ENCODE data around the gene MTHFD1L.
"Not testable (repeated sequence)": the region's sequence is repeated elsewhere in the genome, so short reads cannot be mapped to it uniquely, and the experiment has no call there.

The MTHFD1L gene

DNA sequence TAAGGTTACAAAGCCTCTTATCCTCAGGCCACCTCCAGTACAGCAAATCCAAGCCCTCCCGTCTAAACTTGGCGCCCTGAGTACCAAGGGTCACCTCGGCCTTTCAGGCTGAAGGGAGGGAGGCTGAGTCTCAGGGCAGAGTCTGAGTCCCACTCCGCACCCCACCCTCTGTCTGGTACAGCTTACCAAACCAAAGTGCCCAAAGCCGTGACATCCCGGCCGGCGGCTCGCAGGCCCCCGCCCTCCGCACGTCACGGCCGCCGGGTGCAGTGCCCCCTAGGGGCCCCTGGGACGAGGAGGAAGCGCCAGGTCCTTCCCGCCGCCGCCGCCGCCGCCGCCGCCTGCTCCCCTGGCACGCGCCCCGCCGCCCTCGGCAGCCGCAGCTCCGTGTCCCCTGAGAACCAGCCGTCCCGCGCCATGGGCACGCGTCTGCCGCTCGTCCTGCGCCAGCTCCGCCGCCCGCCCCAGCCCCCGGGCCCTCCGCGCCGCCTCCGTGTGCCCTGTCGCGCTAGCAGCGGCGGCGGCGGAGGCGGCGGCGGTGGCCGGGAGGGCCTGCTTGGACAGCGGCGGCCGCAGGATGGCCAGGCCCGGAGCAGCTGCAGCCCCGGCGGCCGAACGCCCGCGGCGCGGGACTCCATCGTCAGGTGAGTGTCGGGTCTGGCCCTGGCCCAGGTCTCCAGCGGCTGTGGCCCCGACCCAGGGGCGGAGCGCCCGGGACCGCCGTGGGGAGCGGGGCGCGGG is at the start of gene MTHFD1L:
TSS of gene MTHFD1L (plus strand) at position 297 of the 741 bp plus-strand sequence. CDS start at position 418, 121 bp downstream.
- no peak for DNase-seq

DNA sequence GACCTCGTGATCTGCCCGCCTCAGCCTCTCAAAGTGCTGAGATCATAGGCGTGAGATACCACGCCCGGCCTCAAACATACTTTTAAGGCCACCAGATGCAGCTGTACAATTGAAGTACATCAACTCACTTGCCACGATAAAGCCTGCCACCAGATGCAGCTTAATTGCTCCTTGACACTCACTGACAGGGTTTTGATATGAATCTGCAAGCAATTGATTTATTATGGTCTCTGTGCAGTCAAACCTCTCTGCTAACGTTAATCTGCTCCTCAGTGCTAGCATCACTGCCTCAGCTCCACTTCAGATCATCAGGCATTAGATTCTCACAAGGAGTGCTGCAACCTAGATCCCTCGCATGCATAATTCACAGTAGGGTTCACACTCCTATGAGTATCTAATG is 48.9 kb upstream of the MTHFD1L start:
- not testable (repeated sequence) for DNase-seq

DNA sequence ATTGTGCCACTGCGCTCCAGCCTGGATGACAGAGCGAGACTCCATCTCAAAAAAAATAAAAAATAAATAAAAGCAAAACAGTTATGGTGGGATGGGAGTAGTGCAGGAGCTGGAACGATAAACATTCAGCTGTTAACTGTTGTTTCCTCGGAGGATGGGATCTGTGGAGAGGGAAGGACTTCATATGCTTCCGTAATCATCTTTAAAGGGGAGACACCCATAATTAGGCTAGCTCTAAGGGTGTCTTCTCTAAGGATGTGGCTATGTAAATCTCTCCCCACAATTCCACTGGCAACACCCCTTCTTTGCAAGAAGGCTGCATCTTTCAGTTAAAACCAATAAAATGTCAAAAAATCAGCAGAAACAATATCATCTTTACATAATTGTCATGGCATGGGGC is 42.6 kb upstream of the MTHFD1L start:
- no peak for DNase-seq

DNA sequence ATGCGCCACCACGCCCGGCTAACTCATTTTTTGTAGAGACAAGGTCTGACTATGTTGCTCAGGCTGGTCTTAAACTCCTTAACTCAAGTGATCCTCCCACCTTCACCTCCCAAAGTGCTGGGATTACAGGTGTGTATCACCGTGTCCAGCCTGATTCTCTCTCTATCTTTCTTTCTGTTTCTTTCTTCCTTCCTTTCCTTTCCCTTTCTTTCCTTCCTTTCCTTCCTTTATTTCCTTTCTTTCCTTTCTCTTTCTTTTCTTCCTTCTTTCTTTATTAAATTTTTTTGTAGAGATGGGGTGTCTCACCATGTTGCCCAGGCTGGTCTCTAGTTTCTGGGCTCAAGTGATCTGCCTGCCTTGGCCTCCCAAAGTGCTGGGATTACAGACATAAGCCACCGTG is 38.7 kb upstream of the MTHFD1L start:
- DNase-seq = no peak

DNA sequence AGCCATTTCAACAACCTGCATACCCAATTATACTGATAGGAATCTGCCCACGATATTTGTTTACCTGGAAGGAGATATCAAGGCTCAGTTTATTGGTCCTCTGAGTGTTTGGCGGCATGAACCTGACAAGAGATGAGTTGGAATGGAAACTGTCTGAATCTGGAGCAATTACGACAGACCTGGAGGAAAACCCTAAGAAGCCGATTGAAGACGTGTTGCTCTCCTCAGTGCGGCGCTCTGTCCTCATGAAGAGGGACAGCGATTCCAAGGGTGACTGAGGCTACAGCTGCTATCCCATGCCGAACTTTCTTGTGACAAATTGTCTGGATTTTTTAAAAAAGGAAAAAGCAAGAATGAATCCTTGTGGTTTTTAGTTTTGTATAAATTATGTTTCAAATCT is 37.4 kb upstream of the MTHFD1L start:
- not testable (repeated sequence) for DNase-seq

DNA sequence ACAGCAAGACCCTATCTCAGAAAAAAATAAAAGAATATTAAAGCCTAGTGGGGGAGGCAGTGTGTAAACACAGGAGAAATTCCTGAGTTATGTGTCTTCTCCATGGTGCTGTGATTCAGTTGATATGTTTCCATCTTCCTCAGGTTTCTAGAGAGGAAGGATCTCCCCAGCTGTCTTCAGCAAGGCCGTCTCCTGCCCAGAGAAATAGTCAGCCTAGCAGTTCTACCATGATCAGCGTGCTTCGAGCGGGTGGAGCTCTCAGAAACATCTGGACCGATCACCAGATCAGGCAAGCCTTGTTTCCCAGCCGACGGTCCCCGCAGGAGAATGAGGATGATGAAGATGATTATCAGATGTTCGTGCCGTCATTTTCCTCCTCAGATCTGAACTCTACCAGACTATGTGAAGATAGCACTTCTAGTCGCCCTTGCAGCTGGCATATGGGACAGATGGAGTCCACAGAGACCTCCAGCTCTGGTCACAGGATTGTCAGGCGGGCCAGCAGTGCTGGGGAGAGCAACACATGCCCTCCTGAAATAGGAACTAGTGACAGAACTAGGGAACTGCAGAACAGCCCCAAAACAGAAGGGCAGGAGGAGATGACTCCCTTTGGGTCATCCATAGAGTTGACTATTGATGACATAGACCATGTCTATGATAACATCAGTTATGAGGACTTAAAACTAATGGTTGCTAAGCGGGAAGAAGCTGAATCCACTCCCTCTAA is 34.9 kb upstream of the MTHFD1L start:
- no peak for DNase-seq

DNA sequence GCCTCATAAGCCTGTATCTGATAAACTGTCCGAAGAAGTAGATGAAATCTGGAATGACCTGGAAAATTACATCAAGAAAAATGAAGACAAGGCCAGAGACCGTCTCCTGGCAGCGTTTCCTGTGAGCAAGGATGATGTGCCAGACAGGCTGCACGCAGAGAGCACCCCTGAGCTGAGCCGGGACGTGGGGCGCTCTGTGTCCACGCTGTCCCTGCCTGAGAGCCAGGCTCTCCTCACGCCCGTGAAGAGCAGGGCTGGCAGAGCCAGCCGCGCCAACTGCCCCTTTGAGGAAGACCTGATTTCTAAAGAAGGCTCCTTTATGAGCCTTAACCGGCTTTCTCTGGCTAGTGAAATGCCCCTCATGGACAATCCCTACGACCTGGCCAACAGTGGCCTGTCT is 33.9 kb upstream of the MTHFD1L start:
- no peak for DNase-seq

DNA sequence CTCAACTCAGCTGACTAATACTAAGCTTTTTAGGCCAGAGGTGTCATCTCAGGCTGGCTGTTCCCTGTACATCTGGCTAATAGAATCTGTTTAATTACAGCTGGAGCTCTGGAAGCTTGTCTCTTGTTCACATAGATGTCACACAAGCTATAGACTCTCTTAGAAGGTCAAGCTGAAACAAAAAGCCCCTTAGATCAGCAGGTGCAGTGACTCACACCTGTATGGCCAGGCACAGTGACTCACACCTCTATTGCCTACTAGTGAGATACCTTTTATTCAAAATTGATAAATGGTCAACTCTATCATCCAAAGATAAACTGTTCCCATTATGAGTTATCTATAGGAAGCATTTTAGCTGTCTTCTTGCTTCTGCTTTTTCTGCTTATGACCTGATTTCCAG is 29.9 kb upstream of the MTHFD1L start:
- DNase-seq = no peak

DNA sequence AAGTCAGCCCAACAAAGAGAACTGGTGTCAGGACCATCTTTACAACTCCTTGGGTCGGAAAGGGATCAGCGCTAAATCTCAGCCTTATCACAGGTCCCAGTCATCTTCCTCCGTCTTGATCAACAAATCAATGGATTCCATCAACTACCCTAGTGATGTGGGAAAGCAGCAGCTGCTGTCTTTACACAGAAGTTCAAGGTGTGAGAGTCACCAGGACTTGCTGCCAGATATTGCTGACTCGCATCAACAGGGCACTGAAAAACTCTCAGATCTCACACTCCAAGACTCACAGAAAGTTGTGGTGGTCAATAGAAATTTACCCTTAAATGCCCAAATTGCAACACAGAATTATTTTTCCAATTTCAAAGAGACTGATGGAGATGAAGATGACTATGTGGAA is 25.3 kb upstream of the MTHFD1L start:
- DNase-seq = no peak

DNA sequence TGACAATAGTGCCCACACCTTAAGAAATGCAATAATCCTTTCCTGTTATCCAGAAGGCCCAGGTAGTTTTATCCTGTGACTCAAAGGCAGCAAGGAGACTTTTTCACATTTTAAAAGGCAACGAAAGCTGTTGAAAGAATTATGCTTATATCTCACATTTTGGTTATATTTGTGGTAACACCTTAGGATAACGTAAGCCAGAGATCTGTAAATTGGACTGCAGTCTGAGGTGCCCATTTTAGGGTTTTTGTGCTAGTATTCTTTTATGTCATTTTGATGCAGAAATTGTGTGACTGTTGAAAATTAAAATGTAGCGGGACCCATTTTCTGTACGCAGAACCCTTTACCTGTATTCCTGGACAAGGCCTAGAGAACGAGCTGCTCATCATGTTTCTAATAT is 24.3 kb upstream of the MTHFD1L start:
- no peak for DNase-seq

DNA sequence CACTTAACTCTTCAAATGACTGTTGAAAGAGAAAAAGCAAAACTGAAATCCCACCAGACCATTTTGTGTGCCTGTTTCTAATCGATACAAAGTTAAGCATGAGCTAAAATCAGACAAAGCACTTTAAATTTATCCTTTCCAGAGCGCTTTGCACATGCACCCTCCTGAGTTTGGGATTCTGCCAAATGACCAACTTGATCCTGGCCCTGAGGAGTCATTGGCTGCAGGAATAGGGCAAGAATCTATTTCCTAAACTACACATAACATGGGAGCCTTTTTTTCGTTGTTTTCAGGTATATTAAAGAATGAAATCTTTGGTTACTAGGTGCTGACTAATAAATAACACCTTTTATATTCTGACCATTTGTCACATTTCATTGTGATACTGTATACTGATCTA is 23.8 kb upstream of the MTHFD1L start:
- DNase-seq = no peak

DNA sequence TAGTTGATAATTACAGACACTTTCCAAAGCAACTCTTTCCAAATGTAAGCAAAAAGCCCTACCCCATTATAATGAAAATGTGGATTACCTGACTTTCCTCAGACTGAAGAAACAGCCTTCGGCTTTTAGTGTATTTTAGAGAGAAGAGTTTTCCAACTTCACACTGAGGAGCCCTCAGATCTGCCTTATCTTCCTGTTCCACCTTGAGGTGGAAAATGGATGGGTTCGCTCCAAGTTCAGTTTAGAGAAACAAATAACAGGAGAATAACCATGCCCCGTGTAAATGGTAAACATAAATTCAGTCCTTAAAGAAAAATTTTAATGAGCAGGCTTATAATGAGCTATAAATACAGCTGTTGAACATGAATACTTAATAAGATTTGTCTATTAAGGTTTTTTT is 21.1 kb upstream of the MTHFD1L start:
- no peak for DNase-seq

DNA sequence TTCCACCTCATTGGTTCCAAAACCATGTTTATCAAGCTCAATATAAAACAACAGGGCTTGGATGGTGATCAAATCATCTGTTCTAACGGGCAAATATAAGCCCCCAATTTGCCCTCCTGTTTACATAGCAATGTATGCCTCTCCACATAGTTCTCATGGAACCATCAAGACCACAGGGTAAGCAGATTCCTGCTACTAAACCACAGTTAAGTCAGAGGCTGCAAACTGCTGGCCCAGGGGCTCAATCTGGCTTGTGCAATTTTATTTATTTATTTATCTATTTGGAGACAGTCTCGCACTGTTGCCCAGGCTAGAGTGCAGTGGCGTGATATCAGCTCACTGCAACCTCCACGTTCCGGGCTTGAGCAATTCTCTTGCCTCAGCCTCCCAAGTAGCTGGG is 18.9 kb upstream of the MTHFD1L start:
- no peak for DNase-seq

DNA sequence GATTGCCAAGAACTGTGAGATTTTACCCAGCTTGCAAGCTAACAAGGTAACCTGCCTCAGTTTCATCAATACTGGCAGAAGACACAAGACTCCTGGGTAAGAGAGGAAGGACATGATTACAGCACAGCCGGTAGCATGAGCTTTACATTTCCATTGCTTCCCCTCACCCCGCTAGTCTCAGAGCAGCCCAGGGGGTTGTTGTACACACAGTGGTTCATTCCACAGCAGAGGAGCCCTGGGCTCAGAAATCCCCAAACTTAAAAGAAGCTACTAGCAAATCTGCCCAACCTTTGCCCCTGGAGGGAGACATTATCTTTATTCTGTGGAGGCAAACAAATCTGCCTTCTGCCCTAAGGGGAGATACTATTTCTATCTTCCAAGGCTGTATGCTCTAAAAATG is 17.1 kb upstream of the MTHFD1L start:
- DNase-seq = no peak

DNA sequence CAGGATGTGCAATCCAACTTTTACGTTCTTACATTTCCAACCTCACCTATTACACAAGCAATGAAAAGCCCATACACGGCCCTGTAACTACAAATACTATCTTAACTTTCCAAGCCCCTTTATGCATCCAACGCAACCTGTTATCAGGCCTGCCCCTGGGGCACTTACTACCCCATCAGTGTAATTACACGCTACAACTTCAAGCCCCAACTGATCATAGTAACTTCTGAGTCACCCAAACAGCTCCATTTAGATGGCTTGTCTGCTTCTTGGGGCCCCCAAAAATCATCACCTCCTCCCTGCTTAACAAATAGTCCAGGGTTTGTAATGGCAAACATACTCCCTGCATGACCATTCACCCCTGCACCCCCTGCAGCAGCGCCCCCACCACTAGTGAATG is 11.1 kb upstream of the MTHFD1L start:
- not testable (repeated sequence) for DNase-seq

DNA sequence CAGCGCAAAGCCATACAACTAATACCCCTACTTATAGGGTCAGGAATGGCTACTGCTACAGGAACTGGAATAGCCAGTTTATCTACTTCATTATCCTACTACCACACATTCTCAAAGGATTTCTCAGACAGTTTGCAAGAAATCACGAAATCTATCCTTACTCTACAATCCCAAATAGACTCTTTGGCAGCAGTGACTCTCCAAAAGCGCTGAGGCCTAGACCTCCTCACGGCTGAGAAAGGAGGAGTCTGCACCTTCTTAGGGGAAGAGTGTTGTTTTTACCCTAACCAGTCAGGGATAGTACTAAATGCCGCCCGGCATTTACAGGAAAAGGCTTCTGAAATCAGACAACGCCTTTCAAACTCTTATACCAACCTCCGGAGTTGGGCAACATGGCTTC is 10.3 kb upstream of the MTHFD1L start:
- not testable (repeated sequence) for DNase-seq

DNA sequence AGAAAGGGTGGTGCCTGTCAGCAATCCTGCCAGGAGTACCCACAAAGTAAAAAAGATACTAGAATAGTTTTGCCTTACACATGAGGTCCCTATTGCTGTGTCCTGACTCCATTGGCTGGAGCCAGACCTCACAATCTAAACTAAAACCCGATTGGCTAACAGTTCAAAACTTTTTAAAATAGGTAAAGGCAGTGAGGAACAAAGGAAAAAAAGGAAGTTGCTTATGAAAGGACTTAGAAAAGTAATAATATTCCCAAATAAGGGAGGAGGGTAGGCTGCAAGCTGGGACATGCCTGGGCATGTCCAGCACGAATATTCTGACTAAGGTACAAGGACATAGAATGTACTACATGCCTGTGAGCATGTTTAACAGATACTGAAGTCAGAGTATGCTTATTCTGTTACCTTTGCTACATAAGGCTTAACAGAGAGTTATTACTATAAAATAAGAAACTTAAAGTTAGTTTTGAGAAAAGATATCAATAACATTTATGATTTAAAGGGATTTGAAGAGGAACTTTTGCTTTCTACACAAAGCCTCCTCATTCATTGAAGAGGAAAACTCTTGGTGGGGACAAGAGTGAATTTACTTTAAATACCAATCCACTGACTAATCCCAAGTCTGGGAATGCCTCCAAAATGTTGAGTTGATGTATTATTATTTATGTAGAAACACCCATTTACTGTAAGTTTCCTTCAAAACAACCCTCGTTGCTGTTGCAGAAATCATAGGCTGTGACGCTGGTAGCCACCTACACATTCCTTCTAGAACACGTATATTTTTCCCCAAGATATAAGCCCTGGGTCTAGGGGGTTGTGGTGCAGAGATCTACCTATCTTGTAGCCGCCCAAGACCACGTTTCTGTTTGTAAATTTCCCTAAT is 8.2 kb upstream of the MTHFD1L start:
- no peak for DNase-seq

DNA sequence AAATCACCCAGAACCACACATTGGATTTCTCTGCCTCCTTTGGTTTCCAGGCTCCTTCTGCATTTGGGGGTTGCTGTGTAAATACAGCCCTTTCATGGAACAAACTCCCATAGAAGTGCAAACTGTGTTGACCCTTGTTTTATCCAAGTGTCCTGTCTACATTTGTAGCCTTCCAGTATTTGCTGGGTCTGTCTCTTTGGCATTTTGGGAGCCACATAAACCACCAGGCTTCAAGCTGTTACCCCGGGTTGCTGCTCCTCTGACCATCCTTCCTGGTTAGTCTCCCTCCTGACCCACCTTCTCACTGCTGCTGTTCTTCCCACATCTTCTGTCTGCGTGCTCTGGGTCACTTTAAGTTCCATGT is 7.6 kb upstream of the MTHFD1L start:
- DNase-seq = no peak

DNA sequence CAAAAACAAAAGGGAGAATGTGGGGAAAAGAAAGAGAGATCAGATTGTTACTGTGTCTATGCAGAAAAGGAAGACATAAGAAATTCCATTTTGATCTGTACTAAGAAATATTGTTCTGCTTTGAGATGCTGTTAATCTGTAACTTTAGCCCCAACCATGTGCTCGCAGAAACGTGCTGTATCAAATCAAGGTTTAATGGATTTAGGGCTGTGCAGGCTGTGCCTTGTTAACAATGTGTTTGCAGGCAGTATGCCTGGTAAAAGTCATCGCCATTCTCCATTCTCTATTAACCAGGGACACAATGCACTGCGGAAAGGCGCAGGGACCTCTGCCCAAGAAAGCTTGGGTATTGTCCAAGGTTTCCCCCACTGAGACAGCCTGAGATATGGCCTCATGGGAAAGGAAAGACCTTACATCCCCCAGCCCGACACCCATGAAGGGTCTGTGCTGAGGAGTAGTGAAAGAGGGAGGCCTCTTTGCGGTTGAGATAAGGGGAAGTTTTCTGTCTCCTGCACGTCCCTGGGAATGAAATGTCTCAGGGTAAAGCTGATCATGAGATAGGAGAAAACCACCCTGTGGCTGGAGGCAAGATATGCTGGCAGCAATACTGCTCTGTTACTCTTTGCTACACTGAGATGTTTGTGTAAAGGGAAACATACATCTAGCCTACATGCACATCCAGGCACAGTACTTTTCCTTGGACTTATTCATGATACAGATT is 3.9 kb upstream of the MTHFD1L start:
- DNase-seq = not testable (repeated sequence)

DNA sequence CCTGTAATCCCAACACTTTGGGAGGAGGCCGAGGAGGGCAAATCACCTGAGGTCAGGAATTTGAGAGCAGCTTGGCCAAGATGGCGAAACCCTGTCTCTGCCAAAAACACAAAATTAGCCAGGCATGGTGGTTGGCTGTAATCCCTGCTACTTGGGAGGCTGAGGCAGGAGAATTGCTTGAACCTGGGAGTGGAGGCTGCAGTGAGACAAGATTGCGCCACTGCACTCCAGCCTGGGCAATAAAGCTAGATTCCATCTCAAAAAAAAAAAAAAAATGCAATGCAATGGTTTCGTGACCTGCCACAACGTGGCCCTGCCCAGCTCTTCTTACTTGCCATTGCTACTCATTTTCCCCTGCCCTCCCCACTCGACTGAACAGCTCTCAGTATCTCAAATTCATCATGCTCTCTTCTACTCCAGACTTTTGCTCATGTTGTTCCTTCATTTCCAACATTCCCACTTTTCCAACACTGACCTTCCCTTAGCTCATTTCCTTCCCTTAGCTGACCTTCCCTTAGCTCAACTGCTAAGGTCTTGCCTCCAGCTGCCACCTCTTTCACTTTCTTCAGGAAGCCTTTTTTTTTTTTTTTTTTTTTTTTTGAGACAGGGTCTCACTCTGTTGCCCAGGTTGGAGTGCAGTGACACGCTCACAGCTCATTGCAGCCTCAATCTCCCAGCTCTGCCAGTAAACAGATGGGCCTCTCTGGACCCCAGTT is 2.1 kb upstream of the MTHFD1L start:
- DNase-seq = no peak

DNA sequence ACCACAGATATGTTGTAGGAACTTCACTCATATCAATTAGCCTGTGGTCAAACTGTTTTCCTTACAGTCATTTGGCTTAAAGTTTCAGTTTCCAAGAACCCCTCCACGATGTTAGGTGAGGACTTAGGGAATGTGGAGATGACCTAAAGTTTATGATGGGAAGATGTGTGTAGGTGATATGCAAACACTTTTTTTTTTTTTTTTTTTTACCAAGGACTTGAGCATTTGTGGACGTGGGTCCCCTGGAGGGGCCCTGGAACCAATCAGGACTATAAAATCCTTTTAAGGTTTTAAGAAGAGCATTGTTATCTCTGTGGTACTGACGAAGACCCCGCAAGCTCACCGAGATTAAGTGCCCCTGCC is 478 bp upstream of the MTHFD1L start:
- DNase-seq = no peak

Data from NCI-H2107 (cell line).